HG03342 (cell line): ENCODE measurements around the gene MUSTN1.

Source experiments
- ATAC-seq: cut with Tn5 transposase; IDR thresholded peaks from one replicate; pipeline ENCODE4 v1.9.1; 2021; ENCODE audit warnings: mild to moderate bottlenecking, moderate library complexity; ENCODE audit not compliant: unreplicated experiment

The MUSTN1 gene

GRCh38 chr3:52787672-52788625 is 46.9 kb downstream of the MUSTN1 start:
- no peak for ATAC-seq

GRCh38 chr3:52787246-52787645 is 47.6 kb downstream of the MUSTN1 start:
- ATAC-seq, result no peak

DNA sequence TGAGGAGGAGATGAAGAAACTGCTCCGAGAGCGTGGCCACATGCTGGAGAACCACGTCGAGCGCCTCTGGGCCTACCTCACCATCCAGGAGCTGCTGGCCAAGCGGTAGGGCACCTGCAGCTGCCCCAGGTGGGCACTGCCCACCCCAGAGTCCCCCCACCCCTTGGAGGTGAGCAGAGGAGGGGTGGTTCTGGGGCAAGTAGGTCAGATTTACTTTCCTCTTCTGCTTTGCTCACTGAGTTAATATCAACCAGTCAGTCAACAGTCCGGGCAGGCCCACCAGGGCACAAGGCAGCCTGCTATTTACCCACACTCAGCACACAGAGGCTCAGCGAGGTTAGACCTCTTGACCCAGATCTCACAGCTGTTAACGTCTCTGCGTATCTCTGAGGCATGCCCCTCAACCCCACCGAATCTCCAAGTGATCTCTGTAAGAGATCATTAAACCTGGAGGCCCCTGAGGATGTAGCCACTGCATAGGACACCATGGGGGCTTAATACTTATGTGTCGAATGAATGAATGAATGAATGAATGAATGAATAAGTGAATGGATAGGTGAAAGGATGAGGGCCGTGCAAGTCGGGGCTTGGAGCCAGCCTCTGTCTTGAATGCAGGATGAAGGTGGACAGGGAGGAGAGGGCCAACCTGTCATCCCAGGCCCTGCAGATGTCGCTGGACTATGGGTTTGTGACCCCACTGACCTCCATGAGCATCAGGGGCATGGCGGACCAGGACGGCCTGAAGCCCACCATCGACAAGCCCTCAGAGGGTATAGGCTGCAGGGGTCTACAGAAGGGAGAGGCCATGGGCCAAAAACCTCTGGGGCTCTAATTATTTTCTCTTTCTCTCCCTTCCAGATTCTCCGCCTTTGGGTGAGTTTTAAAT is 48.2 kb downstream of the MUSTN1 start:
- ATAC-seq, result no peak

DNA sequence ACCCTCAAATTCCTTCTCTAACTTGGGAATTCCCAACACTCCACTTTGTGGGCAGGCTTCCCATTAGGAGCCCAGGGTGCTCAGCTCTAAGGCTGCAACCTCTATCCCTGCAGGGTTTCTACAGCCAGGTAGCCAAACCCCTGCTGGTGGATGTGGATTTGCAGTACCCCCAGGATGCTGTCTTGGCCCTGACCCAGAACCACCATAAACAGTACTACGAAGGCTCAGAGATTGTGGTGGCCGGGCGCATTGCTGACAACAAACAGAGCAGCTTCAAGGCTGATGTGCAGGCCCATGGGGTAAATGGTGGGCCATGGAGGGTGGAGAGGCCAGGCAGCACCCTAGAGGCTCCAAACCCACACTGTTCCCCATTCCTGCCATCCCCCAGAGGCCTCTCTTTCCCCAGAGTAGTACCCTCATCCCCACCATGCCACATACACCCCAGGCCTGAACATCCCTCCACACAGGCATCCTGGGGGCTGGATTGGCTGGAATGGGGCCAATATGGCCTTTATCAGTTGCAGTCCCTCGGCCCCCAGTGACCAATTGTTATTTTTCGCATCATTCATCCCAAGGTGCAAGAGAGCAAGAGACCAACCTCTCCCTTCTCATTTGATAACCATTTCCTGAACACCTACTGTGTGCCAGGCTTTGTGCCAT is 49.8 kb downstream of the MUSTN1 start:
- no peak for ATAC-seq

- ATAC-seq, result no peak
These were observed 50.7 kb downstream of the MUSTN1 start for GRCh38 chr3:52784021-52784621.

- ATAC-seq, result no peak
These were observed 51.6 kb downstream of the MUSTN1 start for GRCh38 chr3:52783211-52783555.
